ENCODE data around the gene CDH9. TPM values are rescaled to one million over a fixed set of nuclear protein-coding genes. Genes with fewer than 3 reads are reported as not detected.

CDH9 gene
- total RNA-seq, 4 donors from 2014 or later, result not detected

DNA sequence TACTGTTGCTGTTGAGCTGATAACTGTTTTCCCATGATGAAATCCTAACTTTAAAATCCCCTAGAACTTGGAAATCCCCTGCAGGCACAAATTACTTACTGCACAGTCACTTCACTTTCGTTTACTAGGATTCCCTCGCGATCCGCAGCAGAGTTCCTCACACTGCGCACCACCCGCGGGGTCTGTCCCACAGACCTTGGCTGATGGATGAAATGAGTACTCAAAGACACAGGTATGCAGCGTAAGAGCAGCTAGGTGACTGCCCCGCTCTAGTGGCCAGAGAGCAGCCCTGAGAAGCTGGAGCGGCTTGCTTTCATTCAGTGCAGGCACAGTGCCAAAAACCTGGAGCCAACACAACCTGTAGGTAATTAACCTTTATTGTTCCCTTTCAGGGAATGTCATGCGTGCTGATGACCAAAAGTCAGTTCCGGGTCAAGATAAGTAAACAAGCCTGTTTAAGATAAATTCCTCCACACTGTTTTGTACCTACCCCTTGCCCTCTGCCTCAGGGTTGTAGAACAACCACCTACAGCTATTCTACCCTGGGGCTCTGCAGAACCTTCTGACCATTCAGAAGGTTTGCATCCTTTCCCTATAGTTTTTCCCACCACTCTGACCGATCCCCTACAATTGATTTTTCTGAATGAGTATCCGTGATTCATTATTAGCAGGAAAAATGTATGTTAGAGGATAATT is 191.2 kb downstream of the CDH9 start:
- Histone ChIP-seq H3K36me3 (no peaks in the 10 kb centered on the region), H3K27me3 (no peaks in the 10 kb centered on the region), H3K27ac (no peak overlapping the region), H3K4me1 (no peaks in the 10 kb centered on the region), H3K4me3 (no peak overlapping the region), H3K9me3 (no peaks in the 10 kb centered on the region)
- intact Hi-C loops (cut with DNase I; ENCODE audit: low total_unique reads), result no loop called here
- DNase-seq, result no peak
- WGBS, 2 donors (ENCODE audit: low coverage in 1 of 2), result 71 to 84% methylated on average over 4 to 14 of the region's 14 CpGs
- no peak for TF ChIP-seq POLR2A (IDR thresholded peaks at IDR 0.05)
- no peak for TF ChIP-seq POLR2AphosphoS5 (IDR thresholded peaks at IDR 0.05)
- in situ Hi-C loops (cut with MboI; ENCODE audit: low pct_ligation_motif_present in 1 of 4, low pct_unique_long_range_greater_than_20kb in 1 of 4, low sequenced_read_pairs in 3 of 4), result no loop called here

DNA sequence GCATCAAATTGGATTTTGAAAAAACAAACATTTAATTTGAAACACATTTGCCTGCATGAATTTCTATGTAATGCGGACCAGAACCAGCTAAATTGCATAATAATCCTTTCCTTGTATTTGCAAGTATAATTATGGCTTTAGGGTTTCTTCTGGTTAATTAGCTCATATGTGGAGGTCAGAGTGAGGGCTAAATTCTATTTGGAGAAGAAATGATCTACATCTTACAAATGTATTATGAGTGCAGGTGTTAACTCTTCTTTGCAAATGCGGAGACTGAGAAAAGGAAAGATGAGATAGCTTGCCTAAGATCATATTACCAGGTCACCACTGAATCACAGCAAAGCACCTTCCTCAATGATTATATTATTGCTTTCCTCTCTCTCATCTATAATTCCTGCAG is 194.7 kb downstream of the CDH9 start:
- in situ Hi-C loops (cut with MboI; ENCODE audit: low pct_ligation_motif_present in 1 of 4, low pct_unique_long_range_greater_than_20kb in 1 of 4, low sequenced_read_pairs in 3 of 4), result no loop called here
- Histone ChIP-seq H3K9me3 (no peaks in the 10 kb centered on the region), H3K27me3 (no peaks in the 10 kb centered on the region), H3K36me3 (no peaks in the 10 kb centered on the region), H3K4me1 (no peaks in the 10 kb centered on the region), H3K27ac (no peak overlapping the region), H3K4me3 (no peak overlapping the region)
- intact Hi-C loops (cut with DNase I; ENCODE audit: low total_unique reads), result loop anchor here (5.0 kb wide), 1 partner anchor 1934 kb away; no protein-coding TSS in a partner anchor
- TF ChIP-seq EP300 (IDR thresholded peaks at IDR 0.05; ENCODE audit: low read depth) (no peak), POLR2A (IDR thresholded peaks at IDR 0.05) (no peak), POLR2AphosphoS5 (IDR thresholded peaks at IDR 0.05) (no peak)
- TF ChIP-seq, protein P1, sequence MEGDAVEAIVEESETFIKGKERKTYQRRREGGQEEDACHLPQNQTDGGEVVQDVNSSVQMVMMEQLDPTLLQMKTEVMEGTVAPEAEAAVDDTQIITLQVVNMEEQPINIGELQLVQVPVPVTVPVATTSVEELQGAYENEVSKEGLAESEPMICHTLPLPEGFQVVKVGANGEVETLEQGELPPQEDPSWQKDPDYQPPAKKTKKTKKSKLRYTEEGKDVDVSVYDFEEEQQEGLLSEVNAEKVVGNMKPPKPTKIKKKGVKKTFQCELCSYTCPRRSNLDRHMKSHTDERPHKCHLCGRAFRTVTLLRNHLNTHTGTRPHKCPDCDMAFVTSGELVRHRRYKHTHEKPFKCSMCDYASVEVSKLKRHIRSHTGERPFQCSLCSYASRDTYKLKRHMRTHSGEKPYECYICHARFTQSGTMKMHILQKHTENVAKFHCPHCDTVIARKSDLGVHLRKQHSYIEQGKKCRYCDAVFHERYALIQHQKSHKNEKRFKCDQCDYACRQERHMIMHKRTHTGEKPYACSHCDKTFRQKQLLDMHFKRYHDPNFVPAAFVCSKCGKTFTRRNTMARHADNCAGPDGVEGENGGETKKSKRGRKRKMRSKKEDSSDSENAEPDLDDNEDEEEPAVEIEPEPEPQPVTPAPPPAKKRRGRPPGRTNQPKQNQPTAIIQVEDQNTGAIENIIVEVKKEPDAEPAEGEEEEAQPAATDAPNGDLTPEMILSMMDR (IDR thresholded peaks at IDR 0.05), result no peak
- 93 to 97% methylated on average over 2 of the region's 2 CpGs for WGBS, 2 donors (ENCODE audit: low coverage in 1 of 2)
- DNase-seq, result no peak

DNA sequence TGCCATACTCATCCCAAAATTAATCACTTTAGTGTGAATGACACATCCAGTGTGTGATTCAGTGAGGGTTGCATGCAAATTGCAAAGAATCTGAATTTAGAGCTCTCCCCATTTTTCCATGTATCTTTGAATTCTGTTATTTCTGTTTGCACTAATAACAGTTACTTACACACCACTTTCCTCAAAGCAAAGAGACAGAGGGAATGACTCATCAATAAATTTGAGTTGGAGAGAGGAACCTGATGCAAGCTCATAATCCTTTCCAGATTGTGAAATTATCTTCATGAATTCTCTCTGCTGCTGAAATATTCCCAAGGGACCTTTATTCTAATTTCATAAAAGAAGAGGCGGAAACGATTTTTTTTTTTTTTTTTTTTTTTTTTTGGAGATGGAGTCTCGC is 204.8 kb downstream of the CDH9 start:
- no peak for DNase-seq
- 25 to 81% methylated on average over 2 to 3 of the region's 3 CpGs for WGBS, 2 donors (ENCODE audit: low coverage in 1 of 2)
- TF ChIP-seq, protein P1 (IDR thresholded peaks at IDR 0.05), result no peak
- TF ChIP-seq POLR2A (IDR thresholded peaks at IDR 0.05) (no peak), POLR2AphosphoS5 (IDR thresholded peaks at IDR 0.05) (no peak), EP300 (IDR thresholded peaks at IDR 0.05; ENCODE audit: low read depth) (no peak)
- H3K4me3 ChIP-seq, result no peak overlapping the region
- H3K9me3 ChIP-seq, result no peaks in the 10 kb centered on the region
- H3K4me1 ChIP-seq, result no peaks in the 10 kb centered on the region
- intact Hi-C loops (cut with DNase I; ENCODE audit: low total_unique reads) (no loop called here), in situ Hi-C loops (cut with MboI; ENCODE audit: low pct_ligation_motif_present in 1 of 4, low pct_unique_long_range_greater_than_20kb in 1 of 4, low sequenced_read_pairs in 3 of 4) (no loop called here)
- H3K27ac ChIP-seq, result no peak overlapping the region
- no peaks in the 10 kb centered on the region for H3K27me3 ChIP-seq
- H3K36me3 ChIP-seq, result no peaks in the 10 kb centered on the region
